Hepatocyte (in vitro differentiated cells): ENCODE data around the gene PROCR.

ENCODE experiments used
- EZH2 ChIP-seq: fragments of 200-600 bp; sonication (generic); IDR thresholded peaks from 2 replicates; pipeline ENCODE4 v1.6.1; 2016; ENCODE audit warnings: antibody characterized with exemption, mild to moderate bottlenecking, borderline replicate concordance
- TF ChIP-seq, protein P1 (sequence below): fragments of 200-600 bp; sonication (generic); IDR thresholded peaks from 2 replicates; pipeline ENCODE4 v1.5.1; 2016; ENCODE audit warnings: antibody characterized with exemption, mild to moderate bottlenecking; ENCODE audit not compliant: poor library complexity

DNA sequence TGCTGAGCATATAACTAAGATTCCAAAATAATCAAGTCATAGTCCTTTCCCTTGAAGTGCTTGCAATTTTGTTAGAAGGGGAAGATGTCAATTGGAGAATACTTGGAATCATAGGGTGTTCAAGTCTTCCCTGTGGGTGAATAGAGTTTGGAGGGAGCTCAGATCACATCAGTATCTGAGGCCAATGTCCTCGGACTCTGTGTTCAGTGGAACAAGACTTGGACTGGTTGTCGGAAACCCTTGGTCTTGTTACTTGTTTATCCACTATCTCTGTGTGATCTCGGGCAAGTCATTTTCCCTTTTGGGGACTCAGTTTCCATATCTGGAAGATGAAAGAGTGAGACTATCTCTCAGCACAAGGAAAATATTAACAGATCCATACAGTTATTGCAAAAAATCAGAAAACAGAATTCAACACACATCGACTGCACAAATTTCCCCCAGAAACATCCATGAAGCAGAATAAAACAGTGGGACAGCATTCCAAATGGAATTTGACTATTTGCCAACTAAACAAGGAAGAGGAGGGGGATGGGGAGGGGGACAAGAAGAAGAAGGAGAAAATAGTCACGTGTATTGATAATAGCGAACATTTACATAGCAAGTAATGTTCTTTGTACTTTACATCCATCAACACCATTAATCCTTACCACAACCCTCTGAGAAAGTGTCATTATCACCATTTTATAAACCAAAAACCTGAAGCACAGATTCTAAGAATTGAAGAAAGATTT lies 20.9 kb upstream of the PROCR start:
- TF ChIP-seq EZH2 = no peak
- TF ChIP-seq, protein P1, sequence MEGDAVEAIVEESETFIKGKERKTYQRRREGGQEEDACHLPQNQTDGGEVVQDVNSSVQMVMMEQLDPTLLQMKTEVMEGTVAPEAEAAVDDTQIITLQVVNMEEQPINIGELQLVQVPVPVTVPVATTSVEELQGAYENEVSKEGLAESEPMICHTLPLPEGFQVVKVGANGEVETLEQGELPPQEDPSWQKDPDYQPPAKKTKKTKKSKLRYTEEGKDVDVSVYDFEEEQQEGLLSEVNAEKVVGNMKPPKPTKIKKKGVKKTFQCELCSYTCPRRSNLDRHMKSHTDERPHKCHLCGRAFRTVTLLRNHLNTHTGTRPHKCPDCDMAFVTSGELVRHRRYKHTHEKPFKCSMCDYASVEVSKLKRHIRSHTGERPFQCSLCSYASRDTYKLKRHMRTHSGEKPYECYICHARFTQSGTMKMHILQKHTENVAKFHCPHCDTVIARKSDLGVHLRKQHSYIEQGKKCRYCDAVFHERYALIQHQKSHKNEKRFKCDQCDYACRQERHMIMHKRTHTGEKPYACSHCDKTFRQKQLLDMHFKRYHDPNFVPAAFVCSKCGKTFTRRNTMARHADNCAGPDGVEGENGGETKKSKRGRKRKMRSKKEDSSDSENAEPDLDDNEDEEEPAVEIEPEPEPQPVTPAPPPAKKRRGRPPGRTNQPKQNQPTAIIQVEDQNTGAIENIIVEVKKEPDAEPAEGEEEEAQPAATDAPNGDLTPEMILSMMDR = no peak
